Small intestine (tissue), 7 donors: ENCODE measurements around the gene APOL4. TPM values are rescaled to one million over a fixed set of nuclear protein-coding genes. Genes with fewer than 3 reads are reported as not detected.
"Not testable (repeated sequence)": the region's sequence is repeated elsewhere in the genome, so short reads cannot be mapped to it uniquely, and the experiment has no call there.

ENCODE experiments used
- DNase-seq, 2 donors: peaks; one replicate each; pipeline versions ENCODE4 v3.0.0 to v3.0.0-alpha.2; 2013
- FAIRE-seq: peaks from 2 replicates; lab custom pipeline; 2012; peaks lifted over from hg19 to GRCh38; lab: Jason Lieb, UNC
- H3K27ac ChIP-seq, 3 donors: one replicate each; pipeline ENCODE4 v1.5.1; 2013; ENCODE audit warnings: low read length in 2 of 3, mild to moderate bottlenecking in 2 of 3, control low read depth in 1 of 3, inconsistent platforms in 1 of 3, low read depth in 1 of 3, moderate library complexity in 1 of 3
- H3K27me3 ChIP-seq, 3 donors: one replicate each; pipeline ENCODE4 v1.6.1; 2013; ENCODE audit warnings: low read length in 3 of 3, inconsistent platforms in 1 of 3; ENCODE audit not compliant: control insufficient read depth in 3 of 3, insufficient read depth in 3 of 3
- H3K36me3 ChIP-seq, 3 donors: one replicate each; pipeline ENCODE4 v1.6.1; 2013; ENCODE audit warnings: low read length in 3 of 3, inconsistent platforms in 1 of 3, low read depth in 1 of 3, mild to moderate bottlenecking in 1 of 3, moderate library complexity in 1 of 3; ENCODE audit not compliant: control insufficient read depth in 3 of 3, insufficient read depth in 2 of 3
- H3K4me1 ChIP-seq, 3 donors: one replicate each; pipeline ENCODE4 v1.6.1; 2013; ENCODE audit warnings: low read length in 2 of 3, inconsistent platforms in 1 of 3, low read depth in 1 of 3, mild to moderate bottlenecking in 1 of 3, moderate library complexity in 1 of 3; ENCODE audit not compliant: control insufficient read depth in 3 of 3, insufficient read depth in 2 of 3
- H3K4me3 ChIP-seq, 3 donors: one replicate each; pipeline ENCODE4 v1.5.1; 2013; ENCODE audit warnings: low read length in 3 of 3, control low read depth in 1 of 3, inconsistent platforms in 1 of 3, low read depth in 1 of 3, mild to moderate bottlenecking in 1 of 3, moderate library complexity in 1 of 3
- H3K9me3 ChIP-seq, 2 donors: one replicate each; pipeline ENCODE4 v1.6.1; 2013; ENCODE audit warnings: low read depth in 1 of 2, low read length in 1 of 2; ENCODE audit not compliant: control insufficient read depth in 2 of 2, insufficient read depth in 1 of 2
- WGBS, 3 donors: extraction: QIAGEN DNeasy Blood & Tissue Kit; methylation state at CpG; one replicate each; pipeline ENCODE4 v1.1.7; 2013; 5-methylcytosine and 5-hydroxymethylcytosine counted together
- polyA plus RNA-seq, 4 donors: library from polyadenylated mRNA; stranded (reverse) in 3 of 4; unstranded in 1 of 4; fragments of 200-250 nt in 3 of 4; fragments of 120-200 nt in 1 of 4; gene quantifications; one replicate each; pipeline versions ENCODE4 v1.2.1 to v1.2.3, GENCODE V29; 2013
- donor health status: healthy with polysubstance abuse.
- donor health status: control.
- donor health status: control.
- donor health status: Bipolar disorder and iron deficiency.
- donor health status: healthy.

APOL4 gene
- polyA plus RNA-seq, 4 donors = 6.6 to 12.8 (median 9.6) TPM

GRCh38 chr22:36156119-36156514 lies 45.5 kb downstream of the APOL4 start:
- DNase-seq (peak in 1 of 2 donors; percentile 40), FAIRE-seq (no peak)
- Histone ChIP-seq H3K27me3 (no peaks in the 10 kb centered on the region), H3K27ac (peak overlapping the region; percentile 71 to 95 (median 79)), H3K4me3 (peak overlapping the region in 2 of 3 donors; percentile 26 to 49), H3K4me1 (peaks cover 16 to 40% (median 21%) of the 10 kb centered on the region in 3 donors), H3K36me3 (peaks cover 0 to 4% (median 0%) of the 10 kb centered on the region in 3 donors), H3K9me3 (peaks cover 0 to 3% of the 10 kb centered on the region in 2 donors)
- WGBS, 3 donors = 6 to 44% (median 36%) methylated on average over 8 of the region's 8 CpGs

DNA sequence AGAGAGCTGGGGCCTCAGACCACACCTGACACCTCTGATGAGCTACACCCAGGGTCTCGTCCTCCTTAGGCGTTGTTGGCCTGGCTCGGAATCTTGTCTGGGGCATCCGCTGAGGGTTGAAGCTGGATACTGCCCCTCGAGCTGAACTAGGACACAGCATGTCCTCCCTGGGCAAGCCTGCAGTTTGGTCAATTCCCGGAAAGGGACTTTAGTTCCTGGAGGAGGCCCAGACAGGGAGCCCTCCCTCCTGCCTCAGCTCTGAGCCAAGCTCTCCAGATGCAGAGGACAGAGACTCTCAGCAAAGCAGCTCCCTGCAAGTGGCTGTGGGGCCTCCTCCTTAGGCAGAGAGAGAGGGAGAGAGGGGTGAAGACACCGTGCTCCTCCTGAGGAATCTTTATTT lies 45.9 kb downstream of the APOL4 start:
- 42 to 57% (median 44%) methylated on average over 7 of the region's 7 CpGs for WGBS, 3 donors

GRCh38 chr22:36154423-36154945 lies 47.1 kb downstream of the APOL4 start:
- H3K27ac ChIP-seq = peak overlapping the region; percentile 71 to 95 (median 79)
- no peak overlapping the region for H3K4me3 ChIP-seq
- FAIRE-seq (no peak), DNase-seq (peak in 1 of 2 donors; percentile 37)
- H3K9me3 ChIP-seq = peaks cover 0 to 3% of the 10 kb centered on the region in 2 donors
- 69 to 79% (median 73%) methylated on average over 3 of the region's 3 CpGs for WGBS, 3 donors
- H3K4me1 ChIP-seq = peaks cover 19 to 40% (median 24%) of the 10 kb centered on the region in 3 donors
- peaks cover 0 to 4% (median 0%) of the 10 kb centered on the region in 3 donors for H3K36me3 ChIP-seq
- no peaks in the 10 kb centered on the region for H3K27me3 ChIP-seq

More for the DNA sequence above, 45.9 kb downstream of the APOL4 start:
- FAIRE-seq (no peak), DNase-seq (peak; percentile 49 to 58)
- H3K27ac ChIP-seq = peak overlapping the region; percentile 71 to 95 (median 79)
- H3K9me3 ChIP-seq = peaks cover 0 to 3% of the 10 kb centered on the region in 2 donors
- no peaks in the 10 kb centered on the region for H3K27me3 ChIP-seq
- H3K4me3 ChIP-seq = peak overlapping the region in 1 of 3 donors; percentile 49
- H3K4me1 ChIP-seq = peaks cover 18 to 40% (median 21%) of the 10 kb centered on the region in 3 donors
- peaks cover 0 to 4% (median 0%) of the 10 kb centered on the region in 3 donors for H3K36me3 ChIP-seq

- peaks cover 0 to 8% (median 0%) of the 10 kb centered on the region in 3 donors for H3K36me3 ChIP-seq
- FAIRE-seq (no peak), DNase-seq (peak; percentile 56 to 76)
- H3K9me3 ChIP-seq = peaks cover 0 to 3% of the 10 kb centered on the region in 2 donors
- peak overlapping the region; percentile 12 to 79 (median 66) for H3K27ac ChIP-seq
- no peak overlapping the region for H3K4me3 ChIP-seq
- peaks cover 18 to 40% (median 22%) of the 10 kb centered on the region in 3 donors for H3K4me1 ChIP-seq
- 22 to 52% (median 33%) methylated on average over 12 of the region's 12 CpGs for WGBS, 3 donors
- H3K27me3 ChIP-seq = no peaks in the 10 kb centered on the region
Observed at GRCh38 chr22:36153501-36154422, 47.8 kb downstream of the APOL4 start.

DNA sequence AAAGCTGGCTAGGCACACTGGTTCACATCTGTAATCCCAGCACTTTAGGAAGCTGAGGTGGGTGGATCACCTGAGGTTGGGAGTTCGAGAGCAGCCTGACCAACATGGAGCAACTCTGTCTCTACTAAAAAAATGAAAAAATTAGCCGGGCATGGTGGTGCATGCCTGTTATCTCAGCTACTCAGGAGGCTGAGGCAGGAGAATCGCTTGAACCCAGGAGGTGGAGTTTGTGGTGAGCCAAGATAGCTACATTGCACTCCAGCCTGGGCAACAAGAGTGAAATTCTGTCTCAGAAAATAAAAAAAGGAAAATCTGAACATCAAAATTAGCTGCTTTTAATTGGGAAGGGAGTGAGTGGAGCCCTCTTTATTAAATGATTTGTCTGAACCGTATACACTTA lies 48.8 kb downstream of the APOL4 start:
- H3K27me3 ChIP-seq, DNase-seq, FAIRE-seq, H3K9me3 ChIP-seq, H3K4me3 ChIP-seq, H3K27ac ChIP-seq: not testable (repeated sequence)
- 66 to 72% (median 71%) methylated on average over 4 of the region's 4 CpGs for WGBS, 3 donors
- H3K36me3 ChIP-seq = peaks cover 4 to 15% (median 4%) of the 10 kb centered on the region in 3 donors
- peaks cover 18 to 40% (median 21%) of the 10 kb centered on the region in 3 donors for H3K4me1 ChIP-seq

- H3K27me3 ChIP-seq = no peaks in the 10 kb centered on the region
- 75 to 78% (median 75%) methylated on average over 3 of the region's 3 CpGs for WGBS, 3 donors
- H3K4me1 ChIP-seq = peaks cover 18 to 39% (median 21%) of the 10 kb centered on the region in 3 donors
- peaks cover 4 to 17% (median 4%) of the 10 kb centered on the region in 3 donors for H3K36me3 ChIP-seq
- H3K4me3 ChIP-seq = no peak overlapping the region
- H3K9me3 ChIP-seq = peaks cover 0 to 3% of the 10 kb centered on the region in 2 donors
- DNase-seq (no peak), FAIRE-seq (no peak)
- H3K27ac ChIP-seq = no peak overlapping the region
Observed at GRCh38 chr22:36152088-36152487, 49.5 kb downstream of the APOL4 start.

DNA sequence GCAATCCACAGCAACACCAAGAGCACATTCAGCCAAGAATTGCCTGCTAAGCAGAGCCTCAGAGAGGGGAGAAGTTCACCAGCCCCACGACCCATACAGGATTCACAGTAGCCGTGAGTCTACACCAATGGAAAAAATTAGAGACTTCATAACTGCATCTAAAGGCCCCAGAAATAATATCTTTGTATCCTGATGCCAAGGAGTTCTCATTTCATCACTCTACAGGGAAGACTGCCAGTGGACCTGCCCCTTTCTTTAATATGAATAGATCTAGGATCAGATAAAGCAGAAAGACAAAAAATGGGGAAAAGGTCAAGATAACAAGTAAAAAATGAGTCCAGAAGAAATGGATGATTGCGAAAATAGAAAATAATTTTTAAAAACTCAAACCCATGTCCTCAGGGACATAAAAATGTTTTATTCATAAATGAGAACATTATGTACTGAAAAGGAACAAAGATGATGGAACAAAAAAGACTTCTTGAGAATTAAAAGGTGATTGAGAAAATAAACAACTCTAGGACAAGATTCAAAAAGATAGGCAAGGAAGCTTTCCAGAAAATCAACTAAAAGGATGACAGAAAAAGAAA lies 50.5 kb downstream of the APOL4 start:
- no peaks in the 10 kb centered on the region for H3K27me3 ChIP-seq
- FAIRE-seq (no peak), DNase-seq (no peak)
- H3K36me3 ChIP-seq = peaks cover 4 to 18% (median 4%) of the 10 kb centered on the region in 3 donors
- peaks cover 17 to 29% (median 18%) of the 10 kb centered on the region in 3 donors for H3K4me1 ChIP-seq
- peaks cover 0 to 3% of the 10 kb centered on the region in 2 donors for H3K9me3 ChIP-seq
- H3K4me3 ChIP-seq = no peak overlapping the region
- whole genome bisulfite sequencing, 3 donors = 76 to 92% (median 91%) methylated on average over 3 of the region's 3 CpGs
- H3K27ac ChIP-seq = peak overlapping the region in 1 of 3 donors; percentile 63

DNA sequence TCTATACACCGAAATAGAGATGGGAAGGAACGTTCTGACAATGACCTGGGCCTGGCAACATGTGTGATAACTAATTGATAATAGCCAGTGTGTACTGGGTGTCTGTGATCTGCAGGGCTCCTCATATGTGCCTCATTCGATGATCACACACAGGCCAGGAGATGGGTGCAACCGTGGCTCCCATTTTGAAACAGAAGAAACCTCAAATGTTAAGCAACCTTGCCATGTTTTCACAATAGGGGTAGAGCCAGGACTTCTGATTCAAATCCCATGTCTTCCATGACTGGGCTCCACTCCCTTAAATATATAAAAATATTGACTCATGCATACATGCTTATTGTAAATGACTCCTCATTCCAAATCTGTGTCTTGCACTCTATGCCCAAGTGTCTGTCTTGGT lies 52.2 kb downstream of the APOL4 start:
- 76 to 83% (median 82%) methylated on average over 4 of the region's 4 CpGs for WGBS, 3 donors
- Histone ChIP-seq H3K4me3 (no peak overlapping the region), H3K27me3 (no peaks in the 10 kb centered on the region), H3K4me1 (peaks cover 5 to 16% (median 7%) of the 10 kb centered on the region in 3 donors), H3K9me3 (peaks cover 0 to 3% of the 10 kb centered on the region in 2 donors), H3K36me3 (peaks cover 4 to 15% (median 4%) of the 10 kb centered on the region in 3 donors), H3K27ac (no peak overlapping the region)
- FAIRE-seq (no peak), DNase-seq (no peak)
